HuH-7.5 (cell line): ENCODE data around the gene MTFP1.
"Not testable (repeated sequence)": the region's sequence is repeated elsewhere in the genome, so short reads cannot be mapped to it uniquely, and the experiment has no call there.

ENCODE experiments used
- DNase-seq: peaks from one replicate; pipeline ENCODE4 v3.0.0; 2011; ENCODE audit warnings: low spot score

The MTFP1 gene

GRCh38 chr22:30426388-30427353 is 1.1 kb downstream of the MTFP1 start:
- peak; percentile 82 for DNase-seq

GRCh38 chr22:30427871-30428270 is 2.3 kb downstream of the MTFP1 start:
- no peak for DNase-seq

GRCh38 chr22:30429887-30430286 is 4.3 kb downstream of the MTFP1 start:
- DNase-seq, result no peak

GRCh38 chr22:30430933-30431332 is 5.4 kb downstream of the MTFP1 start:
- no peak for DNase-seq

GRCh38 chr22:30432096-30432495 is 6.5 kb downstream of the MTFP1 start:
- DNase-seq, result no peak

GRCh38 chr22:30432520-30432919 is 7.0 kb downstream of the MTFP1 start:
- DNase-seq, result no peak

GRCh38 chr22:30433227-30433626 is 7.7 kb downstream of the MTFP1 start:
- DNase-seq, result no peak

GRCh38 chr22:30433773-30434172 is 8.2 kb downstream of the MTFP1 start:
- DNase-seq, result no peak

- no peak for DNase-seq
Observed at GRCh38 chr22:30434843-30435242, 9.3 kb downstream of the MTFP1 start.

GRCh38 chr22:30435674-30436126 is 10.1 kb downstream of the MTFP1 start:
- DNase-seq, result no peak

GRCh38 chr22:30436196-30436595 is 10.6 kb downstream of the MTFP1 start:
- no peak for DNase-seq

GRCh38 chr22:30438559-30438958 is 13.0 kb downstream of the MTFP1 start:
- no peak for DNase-seq

- no peak for DNase-seq
Observed at GRCh38 chr22:30439226-30439625, 13.7 kb downstream of the MTFP1 start.

- DNase-seq, result no peak
Observed at GRCh38 chr22:30439836-30440235, 14.3 kb downstream of the MTFP1 start.

GRCh38 chr22:30441088-30441487 is 15.5 kb downstream of the MTFP1 start:
- DNase-seq, result no peak

- DNase-seq, result peak; percentile 72
Observed at GRCh38 chr22:30444632-30445437, 19.3 kb downstream of the MTFP1 start.

- DNase-seq, result no peak
Observed at GRCh38 chr22:30445438-30446145, 20.0 kb downstream of the MTFP1 start.

GRCh38 chr22:30447656-30448055 is 22.1 kb downstream of the MTFP1 start:
- DNase-seq, result no peak

- not testable (repeated sequence) for DNase-seq
Observed at GRCh38 chr22:30451488-30451887, 25.9 kb downstream of the MTFP1 start.

GRCh38 chr22:30452861-30453260 is 27.3 kb downstream of the MTFP1 start:
- DNase-seq, result no peak

GRCh38 chr22:30453731-30454510 is 28.4 kb downstream of the MTFP1 start:
- DNase-seq, result no peak
